Astrocyte of the spinal cord (primary cell): ENCODE results near the gene CFAP299.

Experiments used
- DNase-seq: peaks from one replicate; pipeline ENCODE4 v3.0.0; 2011; ENCODE audit warnings: low read depth, low spot score
- H3K4me3 ChIP-seq: 2 replicates; pipeline ENCODE4 v1.5.1; 2011; ENCODE audit warnings: low read depth, mild to moderate bottlenecking, low read length, moderate library complexity
- in situ Hi-C: cut with HindIII; loops from 2 replicates; pipeline ENCODE4 v1.10.0; 2017; ENCODE audit warnings: low sequenced_read_pairs
- TF ChIP-seq, protein P1 (sequence below): IDR thresholded peaks from 2 replicates; pipeline ENCODE4 v1.5.1; 2012; ENCODE audit warnings: low read depth, mild to moderate bottlenecking, low read length, inconsistent platforms

CFAP299 gene

DNA sequence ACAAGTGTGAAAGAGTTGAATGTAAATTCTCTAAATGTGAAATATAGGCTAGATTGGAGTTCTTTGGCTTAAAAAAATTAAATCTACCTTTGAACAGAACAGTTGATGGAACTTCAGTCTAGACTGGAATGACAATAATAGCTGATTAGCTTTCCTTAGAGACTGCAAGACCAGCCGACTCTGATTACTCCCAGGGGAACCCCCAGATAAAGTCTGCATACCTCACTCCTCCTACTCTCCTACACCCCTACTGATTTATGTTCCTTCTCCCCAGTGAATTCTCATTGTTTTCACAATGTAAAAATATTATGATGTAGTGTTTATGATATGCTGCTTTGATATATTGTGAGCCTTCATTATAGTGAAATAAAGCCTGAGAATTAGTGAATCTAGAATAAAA lies 241.3 kb downstream of the CFAP299 start:
- in situ Hi-C loops, result no loop called here
- TF ChIP-seq, protein P1, sequence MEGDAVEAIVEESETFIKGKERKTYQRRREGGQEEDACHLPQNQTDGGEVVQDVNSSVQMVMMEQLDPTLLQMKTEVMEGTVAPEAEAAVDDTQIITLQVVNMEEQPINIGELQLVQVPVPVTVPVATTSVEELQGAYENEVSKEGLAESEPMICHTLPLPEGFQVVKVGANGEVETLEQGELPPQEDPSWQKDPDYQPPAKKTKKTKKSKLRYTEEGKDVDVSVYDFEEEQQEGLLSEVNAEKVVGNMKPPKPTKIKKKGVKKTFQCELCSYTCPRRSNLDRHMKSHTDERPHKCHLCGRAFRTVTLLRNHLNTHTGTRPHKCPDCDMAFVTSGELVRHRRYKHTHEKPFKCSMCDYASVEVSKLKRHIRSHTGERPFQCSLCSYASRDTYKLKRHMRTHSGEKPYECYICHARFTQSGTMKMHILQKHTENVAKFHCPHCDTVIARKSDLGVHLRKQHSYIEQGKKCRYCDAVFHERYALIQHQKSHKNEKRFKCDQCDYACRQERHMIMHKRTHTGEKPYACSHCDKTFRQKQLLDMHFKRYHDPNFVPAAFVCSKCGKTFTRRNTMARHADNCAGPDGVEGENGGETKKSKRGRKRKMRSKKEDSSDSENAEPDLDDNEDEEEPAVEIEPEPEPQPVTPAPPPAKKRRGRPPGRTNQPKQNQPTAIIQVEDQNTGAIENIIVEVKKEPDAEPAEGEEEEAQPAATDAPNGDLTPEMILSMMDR, result no peak
- H3K4me3 ChIP-seq, result no peak overlapping the region
- DNase-seq, result no peak

DNA sequence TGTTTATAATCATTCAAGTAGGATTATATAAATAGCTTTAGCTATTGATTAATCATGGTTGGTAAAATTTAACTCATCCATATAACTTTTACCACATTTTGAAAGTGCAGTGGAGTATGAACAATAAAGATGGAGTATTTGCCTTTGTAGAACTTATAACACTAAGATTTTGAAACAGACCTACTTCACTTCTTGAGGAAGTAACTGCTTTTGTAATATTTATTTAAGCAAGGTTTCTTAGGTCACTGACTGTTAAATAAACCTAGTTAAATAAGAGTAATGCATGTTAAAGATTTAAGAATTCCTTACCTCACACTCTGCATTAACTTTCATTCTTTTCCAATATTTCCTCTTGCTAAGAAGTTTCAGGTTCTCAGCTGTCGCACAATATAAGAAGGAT lies 242.5 kb downstream of the CFAP299 start:
- TF ChIP-seq, protein P1, result no peak
- no peak for DNase-seq
- H3K4me3 ChIP-seq, result no peak overlapping the region
- in situ Hi-C loops, result no loop called here

DNA sequence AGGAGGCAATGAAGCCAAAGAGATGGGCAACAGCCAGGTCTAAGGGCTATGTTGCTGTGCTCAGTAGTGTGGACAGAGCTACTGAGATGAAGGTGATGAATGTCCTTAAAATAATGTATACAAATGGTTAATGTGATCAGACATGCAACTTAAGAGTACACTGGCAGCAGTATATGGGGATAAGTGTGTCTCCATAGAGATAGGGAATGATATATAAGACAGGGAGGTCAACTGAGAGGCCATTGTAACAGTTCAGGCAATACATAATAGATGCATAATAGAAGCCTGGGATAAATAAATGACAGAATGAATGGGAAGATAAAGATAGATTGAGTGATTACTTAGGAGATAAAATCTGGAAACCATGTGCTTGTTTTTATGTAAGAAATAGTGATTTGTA lies 250.0 kb downstream of the CFAP299 start:
- in situ Hi-C loops, result no loop called here

DNA sequence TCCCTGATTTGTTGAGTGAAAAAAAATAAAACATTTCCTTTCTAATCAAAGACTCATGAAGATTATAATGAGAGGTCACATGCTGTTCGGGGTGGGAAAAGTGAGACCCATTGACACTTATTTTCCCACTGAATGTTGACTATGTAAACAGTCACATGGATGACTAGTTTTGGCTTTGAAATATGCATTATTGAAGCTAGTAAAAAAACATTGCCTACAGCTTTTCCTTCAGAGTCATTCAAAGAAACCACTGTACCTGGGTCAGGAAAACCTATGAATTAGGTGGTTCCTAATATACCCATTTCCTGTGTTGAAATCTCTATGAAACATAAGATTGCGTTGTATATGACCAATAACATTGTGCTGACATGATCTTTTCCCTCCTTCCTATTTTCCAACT lies 251.2 kb downstream of the CFAP299 start:
- H3K4me3 ChIP-seq, result no peak overlapping the region
- TF ChIP-seq, protein P1, result no peak
- no peak for DNase-seq
- in situ Hi-C loops, result no loop called here

More for the DNA sequence above, 250.0 kb downstream of the CFAP299 start:
- H3K4me3 ChIP-seq, result no peak overlapping the region
- no peak for DNase-seq
- TF ChIP-seq, protein P1, result no peak

DNA sequence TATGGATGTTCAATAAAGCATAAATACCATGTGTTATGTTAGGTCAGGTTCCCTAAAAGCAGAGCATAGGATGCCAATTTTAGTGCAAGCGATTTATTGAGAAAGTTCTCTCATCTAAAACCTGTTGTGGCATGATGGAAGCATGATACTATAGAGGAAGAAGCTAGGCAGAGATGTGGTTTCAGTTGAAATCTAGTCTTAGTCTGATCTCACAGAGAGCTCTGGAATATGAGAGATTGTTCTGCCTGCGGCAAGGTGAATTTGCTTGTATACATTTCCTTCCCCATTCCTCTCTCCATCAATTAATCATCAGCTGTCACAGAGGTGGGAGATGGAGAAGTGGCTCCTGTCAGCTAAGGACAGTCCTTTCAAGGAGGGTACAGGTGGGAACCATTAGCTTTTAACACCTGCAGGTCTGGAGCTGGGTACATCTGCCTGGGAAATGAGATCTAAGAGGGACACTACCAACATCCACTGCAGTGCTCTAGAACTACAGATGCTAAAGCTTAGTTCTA lies 252.4 kb downstream of the CFAP299 start:
- no peak for DNase-seq
- in situ Hi-C loops, result no loop called here
- no peak overlapping the region for H3K4me3 ChIP-seq
- TF ChIP-seq, protein P1, result no peak

DNA sequence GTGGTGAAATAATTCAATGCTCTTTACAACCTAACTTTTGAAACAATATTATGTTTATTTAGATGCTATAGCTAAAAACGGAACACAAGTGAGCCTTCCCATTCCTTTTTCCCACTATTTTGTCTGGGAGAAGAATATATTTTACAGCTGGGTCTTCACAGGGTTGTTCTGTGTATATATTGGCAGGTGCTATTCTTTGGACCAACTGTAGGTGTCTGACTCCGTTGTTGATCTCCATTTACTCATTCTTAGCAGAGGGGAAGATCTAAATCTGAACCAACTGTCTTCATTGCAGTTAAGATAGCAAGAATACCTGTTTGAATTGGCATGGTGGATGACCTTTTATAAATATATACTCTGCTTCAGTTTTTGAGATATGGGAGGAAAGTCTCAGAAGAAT lies 257.4 kb downstream of the CFAP299 start:
- DNase-seq, result no peak
- in situ Hi-C loops, result no loop called here
- TF ChIP-seq, protein P1, result peak; percentile 23
- H3K4me3 ChIP-seq, result no peak overlapping the region

DNA sequence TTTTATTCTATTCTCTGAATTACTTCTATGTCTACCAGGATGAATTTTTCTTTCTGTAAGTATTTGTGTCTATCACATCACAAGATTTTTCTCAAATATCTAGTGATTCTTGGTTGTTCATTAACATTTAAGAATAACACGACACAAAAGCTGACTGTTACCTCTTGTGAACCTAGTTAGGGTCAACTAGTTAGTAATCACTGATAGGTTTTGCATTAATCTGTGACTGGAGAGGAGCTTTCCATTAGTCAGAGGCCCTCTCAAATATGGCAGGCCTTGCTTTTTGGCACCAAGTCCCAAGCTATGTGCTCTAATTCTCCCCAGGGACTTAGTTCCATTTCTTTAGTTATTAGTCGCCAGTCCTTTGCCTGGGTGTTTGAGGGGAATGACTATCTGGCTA lies 259.2 kb downstream of the CFAP299 start:
- TF ChIP-seq, protein P1, result no peak

More for the DNA sequence above, 259.2 kb downstream of the CFAP299 start:
- H3K4me3 ChIP-seq, result no peak overlapping the region
- no peak for DNase-seq
- in situ Hi-C loops, result no loop called here
